ENCODE results near the gene ANO2. TPM values are rescaled to one million over a fixed set of nuclear protein-coding genes. Genes with fewer than 3 reads are reported as not detected.
A peak's percentile ranks its signal among the peaks of the same experiment; 100 is the strongest.

ANO2 gene
- total and polyA plus RNA-seq, 8 donors: 0.44 to 16.9 (median 3.8) TPM; not detected in 1

DNA sequence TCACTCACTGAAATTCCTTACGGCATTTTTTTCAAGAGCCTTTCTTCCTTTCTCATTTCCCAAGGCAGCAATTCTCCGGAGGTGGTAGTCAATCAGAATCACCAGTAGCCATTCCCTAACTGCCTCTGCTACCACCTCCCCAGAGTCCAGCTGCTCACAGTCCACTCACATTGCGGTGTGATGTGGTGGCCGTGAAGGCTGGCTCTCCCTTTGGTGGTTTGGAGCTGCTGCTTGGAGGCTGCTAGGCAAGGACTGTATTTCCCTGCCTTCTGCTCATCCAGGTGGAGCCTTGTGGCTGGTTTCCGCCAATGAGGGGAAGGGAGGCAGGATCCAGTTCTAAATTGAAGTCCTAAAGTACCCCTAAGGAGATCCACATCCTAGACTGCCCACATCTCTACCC lies 222.0 kb downstream of the ANO2 start:
- no peaks in the 10 kb centered on the region for H3K36me3 ChIP-seq
- H3K9me3 ChIP-seq: no peaks in the 10 kb centered on the region
- no peak overlapping the region for H3K27ac ChIP-seq
- intact Hi-C loops (cut with DNase I; ENCODE audit: low total_unique reads): no loop called here
- DNase-seq: no peak
- 92 to 97% (median 93%) methylated on average over 5 of the region's 5 CpGs for WGBS, 5 donors
- no peak for TF ChIP-seq EP300 (IDR thresholded peaks at IDR 0.05)
- peaks cover 0 to 15% (median 6%) of the 10 kb centered on the region in 4 donors for H3K4me1 ChIP-seq
- H3K27me3 ChIP-seq: no peaks in the 10 kb centered on the region
- H3K4me3 ChIP-seq: no peak overlapping the region

GRCh38 chr12:5720381-5721005 lies 224.6 kb downstream of the ANO2 start:
- H3K27ac ChIP-seq: peak overlapping the region in 1 of 5 donors; percentile 1
- WGBS, 5 donors: 77 to 87% (median 83%) methylated on average over 7 of the region's 7 CpGs
- no peak for TF ChIP-seq POLR2AphosphoS5 (IDR thresholded peaks at IDR 0.05)
- TF ChIP-seq EP300 (IDR thresholded peaks at IDR 0.05): no peak
- intact Hi-C loops (cut with DNase I; ENCODE audit: low total_unique reads): no loop called here
- no peak overlapping the region for H3K4me3 ChIP-seq
- DNase-seq: peak in 1 of 2 donors; percentile 48
- H3K36me3 ChIP-seq: no peaks in the 10 kb centered on the region
- H3K4me1 ChIP-seq: peaks cover 4 to 39% (median 22%) of the 10 kb centered on the region in 4 donors
- H3K27me3 ChIP-seq: no peaks in the 10 kb centered on the region
- no peaks in the 10 kb centered on the region for H3K9me3 ChIP-seq

GRCh38 chr12:5718680-5719079 lies 226.4 kb downstream of the ANO2 start:
- no peak for DNase-seq
- Histone ChIP-seq H3K27me3 (no peaks in the 10 kb centered on the region), H3K4me1 (peaks cover 4 to 55% (median 37%) of the 10 kb centered on the region in 4 donors), H3K4me3 (no peak overlapping the region), H3K36me3 (no peaks in the 10 kb centered on the region), H3K9me3 (no peaks in the 10 kb centered on the region), H3K27ac (no peak overlapping the region)
- intact Hi-C loops (cut with DNase I; ENCODE audit: low total_unique reads): no loop called here
- WGBS, 5 donors: 63 to 79% (median 74%) methylated on average over 6 of the region's 6 CpGs
- no peak for TF ChIP-seq POLR2A (IDR thresholded peaks at IDR 0.05)
- TF ChIP-seq, protein P1, sequence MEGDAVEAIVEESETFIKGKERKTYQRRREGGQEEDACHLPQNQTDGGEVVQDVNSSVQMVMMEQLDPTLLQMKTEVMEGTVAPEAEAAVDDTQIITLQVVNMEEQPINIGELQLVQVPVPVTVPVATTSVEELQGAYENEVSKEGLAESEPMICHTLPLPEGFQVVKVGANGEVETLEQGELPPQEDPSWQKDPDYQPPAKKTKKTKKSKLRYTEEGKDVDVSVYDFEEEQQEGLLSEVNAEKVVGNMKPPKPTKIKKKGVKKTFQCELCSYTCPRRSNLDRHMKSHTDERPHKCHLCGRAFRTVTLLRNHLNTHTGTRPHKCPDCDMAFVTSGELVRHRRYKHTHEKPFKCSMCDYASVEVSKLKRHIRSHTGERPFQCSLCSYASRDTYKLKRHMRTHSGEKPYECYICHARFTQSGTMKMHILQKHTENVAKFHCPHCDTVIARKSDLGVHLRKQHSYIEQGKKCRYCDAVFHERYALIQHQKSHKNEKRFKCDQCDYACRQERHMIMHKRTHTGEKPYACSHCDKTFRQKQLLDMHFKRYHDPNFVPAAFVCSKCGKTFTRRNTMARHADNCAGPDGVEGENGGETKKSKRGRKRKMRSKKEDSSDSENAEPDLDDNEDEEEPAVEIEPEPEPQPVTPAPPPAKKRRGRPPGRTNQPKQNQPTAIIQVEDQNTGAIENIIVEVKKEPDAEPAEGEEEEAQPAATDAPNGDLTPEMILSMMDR (IDR thresholded peaks at IDR 0.05): no peak
- TF ChIP-seq EP300 (IDR thresholded peaks at IDR 0.05): no peak
- TF ChIP-seq POLR2AphosphoS5 (IDR thresholded peaks at IDR 0.05): no peak

- TF ChIP-seq, protein P1 (IDR thresholded peaks at IDR 0.05): no peak
- intact Hi-C loops (cut with DNase I; ENCODE audit: low total_unique reads): no loop called here
- Histone ChIP-seq H3K27ac (no peak overlapping the region), H3K4me3 (no peak overlapping the region), H3K36me3 (no peaks in the 10 kb centered on the region), H3K9me3 (no peaks in the 10 kb centered on the region), H3K27me3 (no peaks in the 10 kb centered on the region), H3K4me1 (peaks cover 4 to 61% (median 37%) of the 10 kb centered on the region in 4 donors)
- no peak for DNase-seq
- WGBS, 5 donors: 67 to 72% (median 69%) methylated on average over 5 of the region's 5 CpGs
These were observed 227.0 kb downstream of the ANO2 start for GRCh38 chr12:5718073-5718472.

GRCh38 chr12:5716976-5717375 lies 228.1 kb downstream of the ANO2 start:
- 60 to 92% (median 82%) methylated on average over 3 of the region's 3 CpGs for WGBS, 5 donors
- no peak for TF ChIP-seq POLR2AphosphoS5 (IDR thresholded peaks at IDR 0.05)
- TF ChIP-seq, protein P1 (IDR thresholded peaks at IDR 0.05): no peak
- TF ChIP-seq EP300 (IDR thresholded peaks at IDR 0.05): no peak
- no peak for TF ChIP-seq POLR2A (IDR thresholded peaks at IDR 0.05)
- H3K27me3 ChIP-seq: no peaks in the 10 kb centered on the region
- no peak for DNase-seq
- no peaks in the 10 kb centered on the region for H3K9me3 ChIP-seq
- intact Hi-C loops (cut with DNase I; ENCODE audit: low total_unique reads): no loop called here
- no peaks in the 10 kb centered on the region for H3K36me3 ChIP-seq
- H3K4me3 ChIP-seq: no peak overlapping the region
- H3K4me1 ChIP-seq: peaks cover 4 to 63% (median 37%) of the 10 kb centered on the region in 4 donors
- H3K27ac ChIP-seq: peak overlapping the region in 2 of 5 donors; percentile 34 to 39

Measured in stomach (tissue), 9 donors.